ENCODE measurements around the gene CNTROB. TPM values are rescaled to one million over a fixed set of nuclear protein-coding genes. Genes with fewer than 3 reads are reported as not detected.

Gene CNTROB
- total RNA-seq, 1 experiment from 2014 or later = 30.1 TPM

DNA sequence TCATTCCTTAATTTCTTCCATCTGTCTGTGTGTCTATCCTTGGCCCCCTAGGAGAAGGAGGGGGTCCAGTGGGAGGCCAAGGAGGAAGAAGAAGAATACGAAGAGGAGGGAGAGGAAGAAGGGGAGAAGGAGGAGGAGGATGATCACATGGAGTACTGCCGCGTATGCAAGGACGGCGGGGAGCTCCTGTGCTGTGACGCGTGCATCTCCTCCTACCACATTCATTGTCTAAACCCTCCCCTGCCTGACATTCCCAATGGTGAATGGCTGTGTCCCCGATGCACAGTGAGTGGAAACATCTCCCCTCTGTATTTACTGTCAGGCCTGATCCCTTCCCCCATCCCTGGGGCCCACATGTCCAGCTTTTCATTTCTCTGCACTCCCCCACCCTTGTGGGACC lies 37.1 kb upstream of the CNTROB start:
- H3K4me1 Mint-ChIP-seq = no peaks in the 10 kb centered on the region
- H3K9me3 ChIP-seq (ENCODE audit: control insufficient read depth, low read depth, low read length) = no peaks in the 10 kb centered on the region
- H3K79me2 ChIP-seq (ENCODE audit: insufficient read depth, low read length) = no peaks in the 10 kb centered on the region
- no peaks in the 10 kb centered on the region for H3K27me3 ChIP-seq (ENCODE audit: insufficient read depth, low read length)
- H4K5ac ChIP-seq (ENCODE audit: insufficient read length, low read depth, low read length) = no peak overlapping the region
- WGBS (ENCODE audit: extremely low coverage, insufficient read length, low lambda C conversion rate) = no CpG with 5 or more reads among the region's 8 CpGs
- TF ChIP-seq, protein P1, sequence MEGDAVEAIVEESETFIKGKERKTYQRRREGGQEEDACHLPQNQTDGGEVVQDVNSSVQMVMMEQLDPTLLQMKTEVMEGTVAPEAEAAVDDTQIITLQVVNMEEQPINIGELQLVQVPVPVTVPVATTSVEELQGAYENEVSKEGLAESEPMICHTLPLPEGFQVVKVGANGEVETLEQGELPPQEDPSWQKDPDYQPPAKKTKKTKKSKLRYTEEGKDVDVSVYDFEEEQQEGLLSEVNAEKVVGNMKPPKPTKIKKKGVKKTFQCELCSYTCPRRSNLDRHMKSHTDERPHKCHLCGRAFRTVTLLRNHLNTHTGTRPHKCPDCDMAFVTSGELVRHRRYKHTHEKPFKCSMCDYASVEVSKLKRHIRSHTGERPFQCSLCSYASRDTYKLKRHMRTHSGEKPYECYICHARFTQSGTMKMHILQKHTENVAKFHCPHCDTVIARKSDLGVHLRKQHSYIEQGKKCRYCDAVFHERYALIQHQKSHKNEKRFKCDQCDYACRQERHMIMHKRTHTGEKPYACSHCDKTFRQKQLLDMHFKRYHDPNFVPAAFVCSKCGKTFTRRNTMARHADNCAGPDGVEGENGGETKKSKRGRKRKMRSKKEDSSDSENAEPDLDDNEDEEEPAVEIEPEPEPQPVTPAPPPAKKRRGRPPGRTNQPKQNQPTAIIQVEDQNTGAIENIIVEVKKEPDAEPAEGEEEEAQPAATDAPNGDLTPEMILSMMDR (conservative IDR thresholded peaks at IDR 0.05) = no peak
- H3T11ph ChIP-seq (ENCODE audit: low read length) = no peak overlapping the region
- no peak overlapping the region for H3K56ac ChIP-seq (ENCODE audit: insufficient read length, low read depth, low read length)
- no peak overlapping the region for H2AK5ac ChIP-seq (ENCODE audit: insufficient read length, low read length)
- no peak overlapping the region for H3K18ac ChIP-seq (ENCODE audit: insufficient read length, low read depth, low read length)
- no peak overlapping the region for H3K4ac ChIP-seq (ENCODE audit: low read depth, low read length)
- no peak overlapping the region for H2BK5ac ChIP-seq (ENCODE audit: insufficient read length, low read length)
- no peak overlapping the region for H2BK120ac ChIP-seq (ENCODE audit: low read depth, low read length, poor library complexity, severe bottlenecking)
- peak overlapping the region in 2 of 3 experiments; percentile 16 to 24; a peak in 1 of 7 replicates for H3K27ac Mint-ChIP-seq
- no peak overlapping the region for H4K91ac ChIP-seq (ENCODE audit: insufficient read length, low read depth, low read length)
- H3K4me3 Mint-ChIP-seq = no peak overlapping the region
- H2BK12ac ChIP-seq (ENCODE audit: insufficient read length, low read depth, low read length) = no peak overlapping the region
- H3K27ac ChIP-seq (ENCODE audit: insufficient read length, low read depth, low read length) = no peak overlapping the region
- no peak overlapping the region for H2BK20ac ChIP-seq (ENCODE audit: low read depth, low read length, poor library complexity, severe bottlenecking)
- no peaks in the 10 kb centered on the region for H3K79me1 ChIP-seq (ENCODE audit: insufficient read depth, low read depth, low read length, poor library complexity, severe bottlenecking)
- H3K9me3 Mint-ChIP-seq = no peaks in the 10 kb centered on the region
- no peak overlapping the region for H4K8ac ChIP-seq (replicated peaks; ENCODE audit: insufficient read length, low read depth, low read length)
- no peak overlapping the region for H2BK15ac ChIP-seq (ENCODE audit: low read depth, low read length)
- no peaks in the 10 kb centered on the region for H3K4me1 ChIP-seq (ENCODE audit: insufficient read depth, low read length)
- no peak overlapping the region for H2AFZ ChIP-seq (ENCODE audit: low read length)
- no peaks in the 10 kb centered on the region for H3K27me3 Mint-ChIP-seq (ENCODE audit: low read depth)
- no peak overlapping the region for H3K14ac ChIP-seq (ENCODE audit: insufficient read depth, low read length)
- peaks cover 8 to 67% (median 30%) of the 10 kb centered on the region in 3 experiments; a peak in 6 of 7 replicates for H3K36me3 Mint-ChIP-seq (ENCODE audit: insufficient read depth in 1 of 3, low read depth in 3 of 3)
- no peaks in the 10 kb centered on the region for H3K23me2 ChIP-seq (ENCODE audit: insufficient read length, low read depth, low read length, poor library complexity, severe bottlenecking)
- H3K9ac ChIP-seq (ENCODE audit: extremely low read depth, insufficient read length, low read length) = no peak overlapping the region
- DNase-seq = peak; percentile 8
- no peak overlapping the region for H3K23ac ChIP-seq (ENCODE audit: insufficient read length, low read depth, low read length)
- H4K20me1 ChIP-seq (ENCODE audit: control insufficient read depth, insufficient read depth, insufficient read length) = no peaks in the 10 kb centered on the region
- no peak overlapping the region for H3K4me2 ChIP-seq (ENCODE audit: insufficient read depth, insufficient read length, low read length)

Data from H9 (cell line).